GM10266 (cell line): ENCODE data around the gene KLF12.

Experiments
- DNase-seq: peaks from one replicate; pipeline ENCODE4 v3.0.0; 2012; ENCODE audit errors: extremely low spot score
- CTCF ChIP-seq: IDR thresholded peaks from 2 replicates; pipeline ENCODE4 v1.5.1; 2012; ENCODE audit warnings: mild to moderate bottlenecking, low read depth; ENCODE audit not compliant: control insufficient read depth, insufficient read depth; ENCODE audit errors: missing control alignments

The KLF12 gene

GRCh38 chr13:74111901-74112824, 22.0 kb downstream of the KLF12 start:
- no peak for TF ChIP-seq CTCF
- DNase-seq = no peak

GRCh38 chr13:74111399-74111798, 22.8 kb downstream of the KLF12 start:
- no peak for DNase-seq
- TF ChIP-seq CTCF = no peak

GRCh38 chr13:74110053-74110452, 24.2 kb downstream of the KLF12 start:
- TF ChIP-seq CTCF = no peak

GRCh38 chr13:74107598-74107997, 26.6 kb downstream of the KLF12 start:
- TF ChIP-seq CTCF = no peak
- DNase-seq = no peak

More at GRCh38 chr13:74110053-74110452, 24.2 kb downstream of the KLF12 start:
- DNase-seq = no peak

GRCh38 chr13:74105871-74106270, 28.3 kb downstream of the KLF12 start:
- no peak for DNase-seq
- no peak for TF ChIP-seq CTCF

GRCh38 chr13:74104661-74105275, 29.4 kb downstream of the KLF12 start:
- DNase-seq = no peak
- no peak for TF ChIP-seq CTCF
